NCI-H82 (cell line): ENCODE data around the gene WBP2.
A peak's percentile ranks its signal among the peaks of the same experiment; 100 is the strongest.
"Not testable (repeated sequence)": the region's sequence is repeated elsewhere in the genome, so short reads cannot be mapped to it uniquely, and the experiment has no call there.

Source experiments
- DNase-seq: peaks from one replicate; lab custom pipeline; 2025; lab: John Stamatoyannopoulos, UW

Gene WBP2

GRCh38 chr17:75865404-75866188, 10.5 kb upstream of the WBP2 start:
- DNase-seq, result not testable (repeated sequence)

GRCh38 chr17:75864887-75865286, 9.8 kb upstream of the WBP2 start:
- DNase-seq, result not testable (repeated sequence)

- no peak for DNase-seq
Observed at GRCh38 chr17:75864448-75864871, 9.3 kb upstream of the WBP2 start.

DNA sequence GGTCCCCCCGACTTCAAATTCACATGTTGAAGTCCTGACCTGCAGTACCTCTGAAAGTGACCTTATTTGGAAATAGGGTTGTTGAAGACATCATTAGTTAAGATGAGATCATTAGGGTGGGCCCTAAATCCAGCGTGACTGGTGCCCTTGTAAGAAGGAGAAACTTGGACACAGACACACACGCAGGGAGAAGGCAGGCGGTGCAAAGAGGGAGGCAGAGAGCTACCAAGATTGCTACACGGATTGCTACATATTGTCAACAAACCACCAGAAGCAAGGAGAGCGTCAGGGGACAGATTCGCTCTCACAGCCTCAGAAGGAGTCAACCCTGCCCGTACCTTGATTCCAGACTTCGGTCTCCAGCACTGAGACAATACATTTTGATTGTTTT, 6.8 kb upstream of the WBP2 start:
- DNase-seq, result no peak

- DNase-seq, result not testable (repeated sequence)
Observed at GRCh38 chr17:75859358-75859757, 4.2 kb upstream of the WBP2 start.

GRCh38 chr17:75856062-75856756, 1.1 kb upstream of the WBP2 start:
- DNase-seq, result peak; percentile 81

GRCh38 chr17:75854881-75855309, 240 bp downstream of the WBP2 start:
- DNase-seq, result no peak

- DNase-seq, result peak; percentile 60
Observed at GRCh38 chr17:75854101-75854748, 910 bp downstream of the WBP2 start.

- no peak for DNase-seq
Observed at GRCh38 chr17:75853433-75853832, 1.7 kb downstream of the WBP2 start.

- not testable (repeated sequence) for DNase-seq
Observed at GRCh38 chr17:75851693-75851991, 3.5 kb downstream of the WBP2 start.

GRCh38 chr17:75850928-75851692, 4.0 kb downstream of the WBP2 start:
- DNase-seq, result no peak

- DNase-seq, result no peak
Observed at GRCh38 chr17:75849724-75850123, 5.4 kb downstream of the WBP2 start.

DNA sequence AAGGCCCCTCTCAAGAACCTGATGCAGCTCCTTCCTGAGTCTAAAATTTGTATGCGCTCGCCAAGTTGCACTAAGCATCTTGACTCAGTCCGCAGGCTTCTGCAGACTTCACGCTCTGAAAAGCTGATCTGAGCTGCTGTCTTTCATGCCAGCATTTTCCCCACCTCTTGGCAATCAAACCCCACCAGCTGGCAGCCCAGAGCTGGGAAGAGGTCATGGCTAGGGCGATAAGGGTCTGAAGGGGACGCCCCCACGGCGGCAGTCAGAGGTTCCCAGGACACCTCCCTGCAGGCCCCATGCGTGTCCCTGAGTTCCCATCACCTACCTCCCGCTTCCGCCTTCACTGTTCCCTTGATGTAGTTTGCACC, 5.9 kb downstream of the WBP2 start:
- no peak for DNase-seq

DNA sequence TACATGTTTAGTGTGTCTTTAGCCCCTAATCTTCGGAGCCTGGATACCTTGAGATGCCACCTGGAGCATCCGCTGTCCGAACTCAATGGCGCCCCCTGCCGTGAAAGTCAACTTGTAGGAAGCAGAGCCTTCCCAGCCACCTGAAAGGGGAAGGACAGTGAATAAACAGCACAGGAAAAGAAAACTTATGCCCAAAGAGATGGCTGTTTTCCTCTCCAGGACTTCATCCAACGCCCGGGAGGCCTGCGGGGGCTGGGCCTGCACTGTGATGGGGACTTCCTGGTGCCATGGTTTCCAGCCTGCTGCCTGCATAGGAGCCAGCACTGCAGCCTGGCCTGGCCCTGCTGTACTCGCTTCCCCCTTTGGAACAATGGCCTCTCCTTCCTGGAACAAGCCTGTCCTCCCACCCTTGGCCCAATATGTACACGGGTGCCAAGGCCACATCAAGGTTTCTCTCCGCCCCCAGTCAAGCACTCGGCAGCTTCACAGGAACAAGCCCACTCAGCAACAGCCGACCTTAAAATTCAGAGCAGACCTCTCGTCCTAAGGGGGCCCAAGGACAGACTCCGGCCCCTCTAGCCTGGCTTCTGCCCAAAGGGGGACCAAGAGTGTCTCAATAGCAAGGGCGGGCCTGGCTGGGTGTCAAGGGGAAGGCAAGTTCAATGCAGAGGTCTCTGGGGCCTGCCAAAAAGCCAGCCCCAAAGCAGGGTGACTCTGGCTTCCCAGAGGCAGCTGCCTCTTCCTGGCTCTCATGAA, 6.4 kb downstream of the WBP2 start:
- DNase-seq, result peak; percentile 88

- DNase-seq, result no peak
Observed at GRCh38 chr17:75847614-75848522, 7.3 kb downstream of the WBP2 start.

DNA sequence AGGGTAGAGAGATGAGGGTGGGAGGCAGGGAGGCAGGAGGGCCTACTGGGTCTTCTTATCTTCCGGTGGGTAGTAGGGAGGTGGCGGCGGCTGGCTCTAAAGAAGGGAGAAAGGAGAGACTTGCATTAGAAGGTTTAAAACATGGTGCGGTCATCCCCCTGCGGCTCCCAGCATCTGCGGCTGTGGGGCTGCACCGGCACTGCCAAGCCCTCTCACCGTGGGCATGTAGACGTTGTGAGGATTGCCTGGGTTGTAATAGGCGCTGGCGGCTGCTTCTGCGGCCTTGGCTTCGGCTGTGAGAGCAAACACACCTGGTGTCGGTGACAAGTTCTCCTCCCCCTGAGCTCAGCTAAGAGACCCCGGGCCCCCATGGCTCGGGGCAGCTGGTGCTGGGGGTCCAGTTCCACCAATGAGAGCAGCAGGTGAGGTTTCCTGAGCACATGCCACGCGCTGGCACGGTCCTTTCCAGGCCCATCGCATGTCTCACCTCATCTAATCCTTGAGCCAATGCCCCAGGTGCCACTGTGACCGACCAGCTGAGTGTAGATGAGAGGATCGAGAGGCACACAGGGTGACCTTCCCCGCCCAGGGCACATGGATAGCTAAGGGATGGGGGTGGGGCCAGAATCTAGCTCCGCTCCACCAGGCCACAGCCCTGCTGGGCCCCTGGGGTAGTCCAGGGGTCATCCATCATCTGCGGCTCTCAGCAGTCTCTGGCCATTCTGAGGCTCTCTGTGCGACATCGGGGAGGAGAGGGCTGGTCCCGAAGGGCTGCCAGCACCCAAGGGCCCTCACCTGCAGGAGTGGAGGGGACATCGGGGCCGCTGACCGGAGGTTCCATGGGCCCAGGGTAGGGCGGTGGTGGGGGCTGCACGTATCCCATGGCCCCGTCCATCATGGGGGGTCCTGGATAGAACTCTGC, 8.2 kb downstream of the WBP2 start:
- no peak for DNase-seq

- no peak for DNase-seq
Observed at GRCh38 chr17:75845933-75846691, 9.0 kb downstream of the WBP2 start.

GRCh38 chr17:75845058-75845711, 9.9 kb downstream of the WBP2 start:
- DNase-seq, result peak; percentile 93
